Glutamatergic neuron (in vitro differentiated cells): ENCODE data around the gene CNTFR. TPM values are rescaled to one million over a fixed set of nuclear protein-coding genes. Genes with fewer than 3 reads are reported as not detected.

ENCODE experiments used
- DNase-seq: peaks from one replicate; pipeline ENCODE4 v3.0.0; 2022
- H3K27ac Mint-ChIP-seq: one replicate; pipeline ENCODE4 v1.8.0; 2020; ENCODE audit warnings: mild to moderate bottlenecking, mixed read lengths, inconsistent platforms; ENCODE audit not compliant: unreplicated experiment
- H3K27me3 Mint-ChIP-seq: one replicate; pipeline ENCODE4 v1.8.0; 2020; ENCODE audit warnings: mild to moderate bottlenecking, moderate library complexity, mixed read lengths, inconsistent platforms; ENCODE audit not compliant: unreplicated experiment
- H3K36me3 Mint-ChIP-seq: one replicate; pipeline ENCODE4 v1.8.0; 2020; ENCODE audit warnings: mild to moderate bottlenecking, mixed read lengths, inconsistent platforms; ENCODE audit not compliant: unreplicated experiment
- H3K4me1 Mint-ChIP-seq: one replicate; pipeline ENCODE4 v1.8.0; 2020; ENCODE audit warnings: mild to moderate bottlenecking, low read depth, mixed read lengths, inconsistent platforms; ENCODE audit not compliant: unreplicated experiment
- H3K4me3 Mint-ChIP-seq: one replicate; pipeline ENCODE4 v1.8.0; 2020; ENCODE audit warnings: mild to moderate bottlenecking, mixed read lengths, inconsistent platforms; ENCODE audit not compliant: unreplicated experiment
- H3K9me3 Mint-ChIP-seq: one replicate; pipeline ENCODE4 v1.8.0; 2020; ENCODE audit warnings: mild to moderate bottlenecking, moderate library complexity, mixed read lengths, inconsistent platforms; ENCODE audit not compliant: unreplicated experiment
- CTCF ChIP-seq: fragments of 200-600 bp; sonication (generic); IDR thresholded peaks from one replicate; pipeline ENCODE4 v1.5.0; 2021; ENCODE audit not compliant: partially characterized antibody, unreplicated experiment
- total RNA-seq: library from RNA; stranded (reverse); fragmentation: NEBNext Ultra II Directional; extraction: Animal tissue kit (Norgen Biotek cat#: 25700); gene quantifications from one replicate; pipeline ENCODE4 v1.2.1, GENCODE V29; 2021; ENCODE audit not compliant: unreplicated experiment

CNTFR gene
- total RNA-seq, 1 donor from 2014 or later = 170 TPM

GRCh38 chr9:34551751-34552605 lies 37.5 kb downstream of the CNTFR start:
- no peak for DNase-seq
- Mint-ChIP-seq H3K4me1 (peaks cover 35% of the 10 kb centered on the region), H3K9me3 (peaks cover 19% of the 10 kb centered on the region), H3K27me3 (peaks cover 28% of the 10 kb centered on the region), H3K36me3 (peaks cover 5% of the 10 kb centered on the region), H3K27ac (no peak overlapping the region), H3K4me3 (no peak overlapping the region)
- TF ChIP-seq CTCF = no peak

- Mint-ChIP-seq H3K4me1 (peaks cover 30% of the 10 kb centered on the region), H3K27me3 (peaks cover 27% of the 10 kb centered on the region), H3K27ac (no peak overlapping the region), H3K9me3 (peaks cover 15% of the 10 kb centered on the region), H3K4me3 (no peak overlapping the region), H3K36me3 (no peaks in the 10 kb centered on the region)
- no peak for TF ChIP-seq CTCF
- DNase-seq = no peak
Observed at GRCh38 chr9:34550681-34551270, 38.7 kb downstream of the CNTFR start.

GRCh38 chr9:34550016-34550680 lies 39.4 kb downstream of the CNTFR start:
- DNase-seq = no peak
- H3K27ac Mint-ChIP-seq = no peak overlapping the region
- H3K9me3 Mint-ChIP-seq = peaks cover 15% of the 10 kb centered on the region
- no peak overlapping the region for H3K4me3 Mint-ChIP-seq
- H3K4me1 Mint-ChIP-seq = peaks cover 25% of the 10 kb centered on the region
- TF ChIP-seq CTCF = no peak
- H3K36me3 Mint-ChIP-seq = no peaks in the 10 kb centered on the region
- H3K27me3 Mint-ChIP-seq = peaks cover 26% of the 10 kb centered on the region

- no peak for DNase-seq
- no peak for TF ChIP-seq CTCF
- no peak overlapping the region for H3K4me3 Mint-ChIP-seq
- no peak overlapping the region for H3K27ac Mint-ChIP-seq
- H3K4me1 Mint-ChIP-seq = peaks cover 17% of the 10 kb centered on the region
- H3K9me3 Mint-ChIP-seq = peaks cover 11% of the 10 kb centered on the region
- H3K27me3 Mint-ChIP-seq = peaks cover 23% of the 10 kb centered on the region
- H3K36me3 Mint-ChIP-seq = no peaks in the 10 kb centered on the region
Observed at GRCh38 chr9:34549407-34549732, 40.2 kb downstream of the CNTFR start.
